Stimulated activated CD8-positive, alpha-beta memory T cell treated with anti-CD3 and anti-CD28 coated beads, Interleukin-2, amount 100 ng/mL, for 1 hour (primary cell): ENCODE measurements around the gene KRTAP5-2.
"Not testable (repeated sequence)": the region's sequence is repeated elsewhere in the genome, so short reads cannot be mapped to it uniquely, and the experiment has no call there.

Experiments
- DNase-seq, 2 donors: peaks; one replicate each; pipeline ENCODE4 v3.0.0-alpha.2; 2020; ENCODE audit warnings: low read depth in 2 of 2

Gene KRTAP5-2

GRCh38 chr11:1597994-1598380 is at the start of gene KRTAP5-2:
KRTAP5-2 (minus strand) TSS chr11:1598294; CDS start chr11:1598250, 44 bp downstream.
- no peak for DNase-seq

- DNase-seq, result not testable (repeated sequence)
Observed at GRCh38 chr11:1646540-1646939, 48.4 kb upstream of the KRTAP5-2 start.

- no peak for DNase-seq
Observed at GRCh38 chr11:1645357-1645821, 47.3 kb upstream of the KRTAP5-2 start.

- no peak for DNase-seq
Observed at GRCh38 chr11:1644601-1645356, 46.7 kb upstream of the KRTAP5-2 start.

GRCh38 chr11:1643146-1643690 is 45.1 kb upstream of the KRTAP5-2 start:
- no peak for DNase-seq

GRCh38 chr11:1642288-1643145 is 44.4 kb upstream of the KRTAP5-2 start:
- DNase-seq, result no peak

GRCh38 chr11:1641096-1641495 is 43.0 kb upstream of the KRTAP5-2 start:
- no peak for DNase-seq

- DNase-seq, result no peak
Observed at GRCh38 chr11:1640076-1640946, 42.2 kb upstream of the KRTAP5-2 start.

- no peak for DNase-seq
Observed at GRCh38 chr11:1639666-1640065, 41.6 kb upstream of the KRTAP5-2 start.

- no peak for DNase-seq
Observed at GRCh38 chr11:1639102-1639620, 41.1 kb upstream of the KRTAP5-2 start.

GRCh38 chr11:1638344-1638743 is 40.2 kb upstream of the KRTAP5-2 start:
- no peak for DNase-seq

- no peak for DNase-seq
Observed at GRCh38 chr11:1637628-1638027, 39.5 kb upstream of the KRTAP5-2 start.

- DNase-seq, result no peak
Observed at GRCh38 chr11:1636291-1636950, 38.3 kb upstream of the KRTAP5-2 start.

- no peak for DNase-seq
Observed at GRCh38 chr11:1633864-1634263, 35.8 kb upstream of the KRTAP5-2 start.

- no peak for DNase-seq
Observed at GRCh38 chr11:1632053-1632714, 34.1 kb upstream of the KRTAP5-2 start.

- DNase-seq, result no peak
Observed at GRCh38 chr11:1631066-1631568, 33.0 kb upstream of the KRTAP5-2 start.

GRCh38 chr11:1630271-1630670 is 32.2 kb upstream of the KRTAP5-2 start:
- DNase-seq, result no peak

GRCh38 chr11:1629326-1630185 is 31.5 kb upstream of the KRTAP5-2 start, which contains the start of gene KRTAP5-5:
KRTAP5-5 (plus strand) TSS chr11:1629775; CDS start chr11:1629841, 66 bp downstream.
- no peak for DNase-seq
